ENCODE measurements around the gene ENDOV.

The ENDOV gene

DNA sequence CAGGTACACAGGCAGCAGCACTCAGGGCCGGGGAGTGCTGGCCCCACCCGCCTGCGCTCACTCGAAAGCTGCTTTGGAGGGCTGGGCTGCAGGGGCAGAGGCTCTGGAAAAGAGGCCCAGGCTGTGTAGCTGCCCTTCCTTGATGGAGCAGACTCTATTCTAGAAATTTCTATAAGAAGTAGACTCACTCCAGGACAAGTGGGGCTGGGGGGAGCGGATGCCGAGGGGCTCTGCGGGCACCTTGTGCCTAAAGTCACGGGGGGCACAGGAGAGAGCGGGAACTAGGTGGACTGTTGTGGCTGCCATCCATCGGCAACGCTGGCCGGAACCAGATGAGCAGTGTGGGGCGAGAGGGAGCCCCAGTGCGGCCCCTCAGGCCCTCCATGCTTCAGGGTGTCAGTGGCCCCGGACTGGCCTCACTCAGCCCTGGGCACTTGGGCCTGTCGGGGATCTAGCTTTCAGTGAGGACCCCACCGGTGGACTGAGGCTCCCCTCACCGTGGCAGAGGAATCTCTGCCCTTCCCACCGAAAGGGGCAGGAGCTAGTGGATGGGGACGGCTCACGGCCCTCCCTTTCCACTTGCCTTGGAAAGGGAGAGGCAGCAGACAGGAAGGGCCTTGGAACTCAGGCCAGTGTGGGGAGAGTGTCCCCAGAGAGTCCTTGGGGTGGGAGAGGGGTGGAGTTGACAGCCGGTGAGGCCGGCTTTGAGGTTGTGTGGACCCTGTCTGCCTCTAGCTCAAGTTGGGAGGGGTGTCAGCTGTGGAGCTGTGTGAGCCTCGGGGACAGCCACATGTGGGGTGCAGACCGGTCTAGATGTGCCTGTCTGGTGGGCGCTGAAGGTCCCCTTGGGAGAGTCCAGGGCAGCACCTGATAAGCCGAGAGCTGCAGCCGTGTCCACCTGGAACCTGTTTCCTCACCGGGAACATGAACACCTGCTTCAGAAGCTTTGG is 16.6 kb downstream of the ENDOV start:
- DNase-seq (ENCODE audit: low spot score), result no peak

DNA sequence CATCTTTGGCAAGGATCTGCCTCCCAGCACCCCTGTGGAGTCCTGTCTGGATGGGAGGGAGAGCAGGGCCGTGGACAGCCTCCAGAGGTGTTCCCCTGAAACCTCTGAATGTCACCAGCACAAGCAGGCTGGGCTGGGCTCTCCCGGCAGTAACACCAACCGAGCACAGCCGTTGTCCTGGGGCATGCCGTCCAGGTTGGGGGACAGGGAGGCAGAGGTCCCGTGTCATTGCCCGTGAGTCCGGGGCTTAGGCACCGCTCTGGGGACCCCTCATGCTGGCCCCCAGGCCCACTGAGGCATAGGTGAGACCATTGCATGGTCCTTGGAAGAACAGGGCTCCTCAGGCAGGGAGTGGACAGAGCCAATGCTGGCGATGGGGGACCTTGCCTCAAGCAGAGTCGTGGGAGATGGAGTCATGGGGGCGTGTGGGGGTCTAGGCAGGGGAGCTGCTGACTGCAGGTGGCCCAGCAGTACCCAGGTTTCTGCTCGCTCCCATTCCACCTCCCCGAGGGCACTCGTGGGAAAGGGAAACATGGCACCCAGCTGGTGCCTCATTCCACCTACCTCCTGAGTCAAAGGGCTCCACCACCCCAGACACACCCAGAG is 17.5 kb downstream of the ENDOV start:
- no peak for DNase-seq (ENCODE audit: low spot score)

DNA sequence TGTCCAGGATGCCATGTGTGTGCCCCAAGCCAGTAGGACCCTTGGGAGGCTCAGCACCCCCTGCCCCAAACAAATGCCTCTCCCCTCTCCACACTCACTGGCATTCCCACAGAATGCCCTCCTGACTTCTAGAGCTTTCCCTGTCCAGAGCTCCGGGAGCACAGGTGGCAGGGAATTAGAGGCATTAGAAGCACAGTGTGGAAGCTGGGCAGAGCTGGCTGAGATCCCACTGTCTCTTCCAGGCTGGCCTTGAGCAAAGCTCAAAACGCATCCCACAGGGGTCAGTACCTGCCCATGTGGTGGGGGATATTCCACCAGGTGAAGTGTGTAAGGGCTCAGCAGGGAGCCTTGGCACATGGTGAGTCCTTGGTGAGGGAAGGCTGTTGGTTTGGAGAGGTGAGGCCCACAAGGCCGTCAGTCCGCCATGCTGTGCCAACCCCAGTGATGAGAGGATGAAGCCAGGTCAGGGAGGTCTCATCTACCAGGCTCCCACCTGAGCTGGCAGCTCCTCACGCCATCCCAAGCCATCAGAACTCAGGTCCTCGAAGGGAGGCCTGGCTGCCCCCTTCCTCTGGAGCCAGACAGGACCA is 18.1 kb downstream of the ENDOV start:
- DNase-seq (ENCODE audit: low spot score), result no peak

DNA sequence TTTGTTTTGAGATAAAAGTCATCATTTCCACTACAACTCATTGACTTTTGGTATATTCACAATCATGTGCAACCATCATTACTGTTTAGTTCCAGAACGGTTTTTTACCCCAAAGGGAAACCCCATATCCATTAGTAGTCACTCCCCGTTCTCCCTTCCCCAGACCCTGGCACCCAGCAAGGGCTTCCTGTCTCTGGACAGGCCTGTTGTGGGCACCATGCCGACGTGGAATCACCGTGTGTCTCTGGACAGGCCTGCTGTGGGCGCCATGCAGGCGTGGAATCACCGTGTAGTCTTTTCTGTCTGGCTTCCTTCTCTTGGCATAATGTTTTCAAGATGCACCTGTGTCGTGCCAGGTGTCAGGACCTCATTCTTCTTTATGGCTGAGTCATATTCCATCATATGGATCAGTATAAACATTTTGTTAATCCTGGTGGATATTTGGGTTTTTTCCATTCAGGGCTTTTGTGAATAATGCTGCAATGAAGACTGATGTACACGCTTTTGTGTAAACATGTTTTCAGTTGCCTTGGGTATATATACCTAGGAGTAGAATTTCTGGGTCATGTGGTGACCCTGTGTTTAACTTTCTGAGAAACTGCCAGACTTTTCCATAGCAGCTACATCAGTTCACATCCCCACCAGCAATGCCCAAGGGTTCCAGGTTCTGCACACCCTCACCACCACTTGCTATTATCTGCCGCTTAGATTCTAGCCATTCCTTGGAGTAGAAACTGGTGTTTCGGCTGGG is 19.1 kb downstream of the ENDOV start:
- DNase-seq (ENCODE audit: low spot score), result no peak

DNA sequence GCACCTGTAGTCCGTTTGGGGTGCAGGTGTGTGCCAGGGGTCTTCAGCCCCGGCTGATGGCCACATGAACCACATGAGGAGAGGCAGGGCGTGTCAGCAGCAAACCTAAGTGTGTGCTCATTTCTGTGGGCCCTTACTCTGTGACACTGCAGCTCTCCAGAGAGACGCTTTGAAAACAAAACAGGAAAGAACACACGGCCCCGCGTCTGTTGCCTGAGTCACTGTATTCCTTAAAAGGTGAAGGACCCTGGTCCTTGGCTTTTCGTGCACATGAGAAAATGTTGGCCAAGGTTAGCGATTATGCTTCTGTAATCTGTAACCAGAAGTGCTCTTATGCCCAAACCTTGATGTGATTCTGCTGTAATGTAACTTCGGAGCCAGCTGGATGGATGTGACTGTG is 22.6 kb downstream of the ENDOV start:
- no peak for DNase-seq (ENCODE audit: low spot score)

DNA sequence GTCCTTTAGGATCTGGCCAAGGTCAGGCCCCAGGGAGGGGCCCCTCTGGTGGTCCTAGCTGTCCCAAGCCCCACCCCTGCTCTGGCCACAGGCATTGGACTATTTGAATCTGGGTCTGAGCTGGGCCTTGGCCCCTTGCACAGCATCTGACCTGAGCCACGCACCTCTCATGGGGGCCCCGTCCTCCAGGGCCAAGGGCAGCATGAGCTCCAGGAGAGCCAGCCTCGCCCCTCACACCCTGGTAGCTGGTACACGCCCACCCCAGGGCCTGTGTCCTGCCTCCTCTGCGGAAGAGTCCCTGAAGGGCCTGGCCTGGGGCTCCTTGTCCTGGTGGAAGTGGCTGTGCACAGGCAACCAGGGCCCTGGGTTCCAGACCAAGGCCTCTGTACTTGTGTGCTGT is 23.8 kb downstream of the ENDOV start:
- no peak for DNase-seq (ENCODE audit: low spot score)

DNA sequence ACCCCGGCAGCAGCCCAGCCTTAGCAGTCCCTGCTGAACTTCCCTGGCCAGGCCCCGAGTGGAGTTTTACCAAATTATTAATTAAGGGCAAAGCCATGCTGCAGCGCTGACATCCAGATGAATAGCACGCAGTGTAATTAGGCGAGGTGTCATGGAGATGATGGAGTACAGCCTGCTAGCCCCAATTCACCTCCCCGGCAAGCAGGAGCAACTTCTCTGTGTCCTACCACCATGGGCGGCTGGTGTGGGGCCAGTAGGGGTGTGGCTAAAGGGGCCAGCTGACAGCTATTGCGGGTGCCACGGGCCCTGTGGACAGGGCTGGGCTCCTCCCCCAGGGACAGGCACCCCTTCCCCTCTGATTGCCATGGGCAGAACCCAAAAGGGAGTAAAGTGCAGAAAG is 24.5 kb downstream of the ENDOV start:
- no peak for DNase-seq (ENCODE audit: low spot score)

DNA sequence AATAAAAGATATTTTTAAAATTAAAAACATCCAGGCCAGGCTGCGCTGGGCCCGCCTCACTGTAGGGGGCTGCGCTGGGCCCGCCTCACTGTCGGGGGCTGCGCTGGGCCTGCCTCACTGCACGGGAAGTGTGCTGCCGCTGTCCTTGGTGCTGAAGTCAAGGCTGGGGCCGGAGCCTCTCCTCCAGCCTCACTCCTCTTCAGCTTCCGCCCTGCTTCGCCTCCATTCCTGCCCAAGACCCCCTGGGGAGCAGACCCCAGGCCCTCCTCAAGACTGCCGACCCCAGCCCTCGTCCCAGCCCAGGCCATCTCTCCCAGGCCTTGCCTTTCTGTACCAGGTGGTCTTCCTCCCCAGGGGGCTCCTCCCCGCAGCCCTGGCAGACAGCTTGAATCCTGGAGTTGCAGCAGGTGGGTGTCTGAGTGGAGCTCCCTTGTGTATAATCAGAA is 26.2 kb downstream of the ENDOV start:
- peak; percentile 81 for DNase-seq (ENCODE audit: low spot score)

DNA sequence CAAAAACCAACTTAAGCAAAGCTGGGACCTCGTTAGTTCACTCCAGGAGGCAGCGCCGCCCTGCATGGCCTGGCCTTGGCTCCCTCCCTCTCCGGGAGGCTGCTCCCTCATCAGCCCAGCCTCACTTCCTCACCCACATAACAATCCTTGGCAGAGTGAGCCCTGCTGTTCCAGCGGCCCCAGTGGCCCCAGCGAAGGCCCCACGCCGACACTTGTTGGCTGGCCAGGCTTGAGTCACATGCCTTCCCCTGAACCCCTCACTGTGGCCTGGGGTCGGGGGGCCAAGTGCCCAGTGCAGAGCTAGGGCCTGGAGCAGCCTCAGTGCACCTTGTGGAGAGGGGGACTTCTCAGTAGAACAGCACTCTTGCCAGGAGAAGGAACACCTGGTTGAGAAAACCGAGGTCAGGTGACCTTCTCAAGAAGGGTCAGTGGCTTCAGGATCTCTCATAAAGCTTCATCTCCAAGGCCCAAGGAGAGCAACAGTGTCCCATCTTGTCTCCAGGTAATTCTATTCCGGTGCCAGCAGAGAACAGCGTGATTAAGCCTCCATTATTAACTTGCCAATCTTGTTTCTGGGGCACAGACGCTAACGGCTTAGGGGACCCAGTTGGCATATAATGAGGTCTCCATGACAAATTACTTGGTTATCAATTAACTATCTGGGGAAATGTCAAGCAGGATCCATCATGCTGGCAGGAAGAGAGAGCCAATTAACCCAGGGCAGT is 26.8 kb downstream of the ENDOV start:
- DNase-seq (ENCODE audit: low spot score), result no peak

DNA sequence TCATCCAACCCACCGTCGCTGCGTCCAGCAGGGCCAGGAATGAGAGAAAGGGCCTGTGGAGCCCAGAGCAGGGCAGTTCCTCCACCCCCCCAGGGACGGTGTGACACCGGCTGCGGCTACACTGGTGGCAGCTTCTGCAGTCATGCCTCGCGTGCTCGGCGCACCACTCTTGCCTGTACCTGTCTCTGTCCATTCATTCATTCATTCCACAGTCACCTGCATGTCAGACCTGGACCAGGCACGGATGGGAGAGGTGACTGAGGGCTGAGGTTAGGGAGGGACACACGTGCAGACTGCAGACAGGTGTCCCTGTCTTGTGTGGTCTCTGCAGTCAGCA is 27.3 kb downstream of the ENDOV start:
- DNase-seq (ENCODE audit: low spot score), result no peak

DNA sequence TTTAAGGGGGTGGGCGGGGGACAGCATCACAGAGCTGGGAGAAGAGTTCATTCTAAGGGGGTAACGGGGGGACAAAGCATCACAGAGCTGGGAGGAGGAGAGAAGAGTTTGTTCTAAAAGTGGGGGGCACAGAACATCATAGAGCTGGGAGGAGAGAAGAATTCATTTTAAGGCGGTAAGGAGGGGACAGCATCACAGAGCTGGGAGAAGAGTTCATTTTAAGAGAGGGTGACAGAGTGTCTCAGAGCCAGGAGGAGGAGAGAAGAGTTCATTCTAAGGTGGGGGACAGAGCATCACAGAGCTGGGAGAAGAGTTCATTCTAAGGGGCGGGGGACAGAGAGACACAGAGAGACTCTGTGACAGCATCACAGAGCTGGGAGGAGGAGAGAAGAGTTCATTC is 27.8 kb downstream of the ENDOV start:
- DNase-seq (ENCODE audit: low spot score), result no peak

DNA sequence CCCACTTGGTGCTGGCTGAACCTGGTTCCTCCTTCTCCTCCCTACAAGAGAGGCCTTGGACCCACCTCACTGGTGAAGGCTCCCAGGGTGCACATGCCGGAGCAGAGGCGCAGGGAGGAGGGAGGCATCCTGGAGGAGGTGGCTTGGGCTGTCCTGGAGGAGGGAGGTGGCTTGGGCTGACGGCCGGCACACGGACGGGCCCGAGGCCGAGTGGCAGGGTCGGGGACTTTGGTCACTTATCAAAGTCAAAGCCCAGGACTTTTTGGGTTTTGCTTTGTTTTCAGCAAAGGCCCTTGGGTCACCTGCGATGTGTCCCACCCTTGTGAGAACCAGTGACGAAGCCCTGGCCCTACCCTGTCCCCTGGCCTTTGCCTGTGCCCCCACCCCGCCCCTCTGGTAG is 28.5 kb downstream of the ENDOV start:
- no peak for DNase-seq (ENCODE audit: low spot score)

DNA sequence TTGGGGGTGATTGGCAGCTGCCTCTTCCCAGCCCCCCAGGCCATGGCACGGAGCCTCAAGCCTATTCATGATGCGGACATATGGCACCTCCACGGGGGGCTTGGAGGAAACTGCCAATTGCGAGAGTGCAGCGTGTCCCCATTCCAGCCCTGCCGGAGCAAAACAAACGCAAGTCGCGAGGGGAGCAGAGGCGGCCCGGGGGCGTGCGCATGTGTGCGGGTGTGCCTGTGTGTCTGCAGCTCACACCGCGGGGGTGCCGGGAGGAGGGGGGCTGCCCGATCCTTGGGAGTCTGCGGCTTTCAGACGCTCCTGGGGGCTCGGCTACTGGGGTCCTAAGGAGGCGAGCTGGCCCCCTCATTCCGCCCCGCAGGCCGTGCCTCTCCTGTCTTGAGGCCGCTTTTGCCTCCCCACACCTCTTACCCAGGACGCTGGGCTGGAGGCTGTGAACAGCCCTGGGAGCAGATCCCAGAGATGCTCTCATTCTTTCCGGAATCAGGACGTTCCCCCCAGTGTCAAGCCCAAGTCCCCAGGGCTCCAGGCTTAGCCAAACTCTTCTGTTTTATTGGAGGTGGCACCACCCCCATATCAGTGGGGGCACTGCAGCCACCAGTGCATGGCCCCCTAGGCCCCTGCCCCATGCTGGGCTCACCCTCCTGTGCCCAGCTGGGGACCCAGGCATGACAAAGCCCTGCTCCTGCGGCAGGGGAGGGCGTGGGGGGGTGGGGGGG is 29.1 kb downstream of the ENDOV start:
- DNase-seq (ENCODE audit: low spot score), result no peak

DNA sequence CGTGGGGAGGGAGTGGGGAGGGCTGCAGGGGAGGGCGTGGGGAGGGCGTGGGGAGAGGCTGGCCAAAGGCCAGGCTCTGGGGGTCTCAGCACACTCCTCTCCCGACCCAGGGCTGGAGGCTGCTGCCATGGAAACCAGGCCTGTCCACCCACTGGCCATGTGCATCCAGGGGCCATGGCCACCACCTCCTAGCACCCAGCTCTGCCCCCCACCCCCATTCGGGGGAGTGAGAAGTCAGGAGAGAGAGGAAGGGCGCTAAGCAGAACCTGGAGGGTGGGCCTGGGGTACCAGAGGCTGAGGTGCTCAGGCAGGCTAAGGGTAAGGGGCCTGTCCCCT is 29.6 kb downstream of the ENDOV start:
- DNase-seq (ENCODE audit: low spot score), result no peak

DNA sequence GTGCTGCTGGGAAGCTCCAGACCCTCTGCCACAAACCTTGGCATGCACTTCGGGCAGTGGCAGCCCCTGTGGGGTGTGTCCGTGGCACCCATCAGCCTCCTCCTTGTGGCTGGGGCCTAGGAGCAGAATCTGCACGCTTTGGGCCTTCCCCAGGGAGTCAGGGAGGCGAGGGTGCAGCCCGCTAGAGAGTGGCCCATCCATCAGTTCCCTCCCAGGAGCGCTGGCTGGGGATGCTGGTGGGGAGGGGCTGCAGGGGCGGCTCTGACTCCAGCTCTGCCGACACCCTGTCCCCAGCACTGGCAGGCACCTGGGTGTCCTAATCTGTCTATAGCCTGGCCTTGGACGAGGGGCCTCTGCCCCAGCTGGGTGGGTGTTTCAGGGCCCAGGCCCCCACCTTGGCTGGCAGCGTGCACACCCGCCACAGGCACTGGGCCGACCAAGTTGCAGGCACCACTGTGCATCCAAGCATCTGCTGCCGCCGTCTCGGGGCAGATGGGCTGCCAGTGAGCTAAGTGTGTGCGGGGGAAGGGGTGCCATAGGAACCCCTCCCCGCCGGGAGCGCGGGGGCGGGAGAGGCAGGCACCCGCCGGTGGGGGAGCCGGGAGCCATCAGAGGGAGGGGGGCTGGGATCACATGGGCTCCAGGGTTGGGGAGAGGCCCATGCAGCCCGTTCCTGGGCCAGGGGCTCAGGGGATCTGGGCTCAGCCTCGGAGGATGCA is 30.2 kb downstream of the ENDOV start:
- DNase-seq (ENCODE audit: low spot score), result no peak

DNA sequence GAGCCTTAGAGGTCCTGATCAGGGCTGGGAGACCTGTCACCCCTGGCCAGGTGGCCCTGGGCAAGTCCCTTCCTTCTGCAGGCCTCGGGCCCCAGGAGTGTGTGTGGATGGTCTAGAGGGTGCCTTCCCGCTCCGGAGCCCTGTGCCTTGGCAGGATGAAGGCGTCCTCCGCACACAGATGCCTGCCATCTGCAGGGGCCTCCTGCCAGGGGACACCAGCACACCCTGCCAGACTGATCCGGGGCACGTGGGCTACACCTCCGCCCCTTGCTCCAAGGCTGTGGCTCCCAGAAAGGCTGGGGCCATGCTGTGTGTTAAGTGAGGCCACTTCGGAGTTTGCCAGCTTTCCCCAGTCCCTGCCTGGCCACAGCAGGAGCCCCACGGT is 30.8 kb downstream of the ENDOV start:
- no peak for DNase-seq (ENCODE audit: low spot score)

DNA sequence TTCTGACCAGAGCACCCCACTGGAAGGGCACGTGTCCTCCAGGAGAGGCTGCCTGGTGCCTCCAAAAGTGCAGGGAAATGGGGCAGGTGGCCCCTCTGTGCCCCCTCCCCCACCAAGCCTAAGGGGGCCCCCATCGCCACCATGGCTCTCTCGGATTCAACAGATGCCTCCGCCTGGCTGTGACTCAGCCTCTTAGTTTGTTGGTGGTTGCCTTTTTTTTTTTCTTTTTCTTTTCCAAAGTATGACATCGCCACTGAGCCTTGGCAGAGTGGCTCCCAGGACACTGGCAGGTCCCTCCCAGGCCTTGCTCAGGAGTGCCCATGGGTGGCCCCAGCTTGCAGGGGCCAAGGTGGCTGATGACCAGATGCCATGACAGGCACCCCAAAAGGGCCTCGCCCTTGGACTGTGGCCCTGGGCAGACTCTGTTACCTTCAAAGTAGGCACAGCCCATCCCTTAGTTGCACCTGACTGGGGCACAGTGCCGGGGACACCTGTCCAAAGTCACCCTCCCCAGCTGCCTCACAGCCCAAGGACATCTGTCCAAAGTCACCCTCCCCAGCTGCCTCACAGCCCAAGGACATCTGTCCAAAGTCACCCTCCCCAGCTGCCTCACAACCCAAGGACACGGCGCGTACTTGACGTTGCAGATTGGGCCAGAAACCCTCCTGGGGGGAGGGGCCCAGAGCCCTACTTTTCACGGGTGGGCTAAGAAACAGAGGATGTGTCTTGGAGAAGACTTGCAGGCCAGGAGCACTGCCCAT is 31.9 kb downstream of the ENDOV start:
- no peak for DNase-seq (ENCODE audit: low spot score)

DNA sequence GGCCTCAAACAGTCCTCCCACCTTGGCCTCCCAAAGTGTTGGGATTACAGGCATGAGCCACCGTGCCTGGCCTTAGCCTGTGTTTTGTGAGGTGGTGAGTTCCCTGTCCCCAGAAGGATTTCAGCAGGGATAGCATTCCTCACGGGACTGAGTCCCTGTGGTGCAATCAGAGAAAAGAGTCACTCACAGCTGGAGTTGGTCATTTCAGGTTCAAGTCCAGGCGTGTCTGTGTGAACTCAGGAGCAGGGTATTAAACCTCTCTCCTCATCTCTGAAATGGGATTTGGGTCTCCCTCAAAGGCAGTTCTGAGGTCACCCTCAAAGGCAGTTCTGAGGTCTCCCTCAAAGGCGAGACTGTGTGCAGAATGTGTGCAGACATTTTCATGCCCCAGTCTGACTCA is 32.8 kb downstream of the ENDOV start:
- DNase-seq (ENCODE audit: low spot score), result no peak

DNA sequence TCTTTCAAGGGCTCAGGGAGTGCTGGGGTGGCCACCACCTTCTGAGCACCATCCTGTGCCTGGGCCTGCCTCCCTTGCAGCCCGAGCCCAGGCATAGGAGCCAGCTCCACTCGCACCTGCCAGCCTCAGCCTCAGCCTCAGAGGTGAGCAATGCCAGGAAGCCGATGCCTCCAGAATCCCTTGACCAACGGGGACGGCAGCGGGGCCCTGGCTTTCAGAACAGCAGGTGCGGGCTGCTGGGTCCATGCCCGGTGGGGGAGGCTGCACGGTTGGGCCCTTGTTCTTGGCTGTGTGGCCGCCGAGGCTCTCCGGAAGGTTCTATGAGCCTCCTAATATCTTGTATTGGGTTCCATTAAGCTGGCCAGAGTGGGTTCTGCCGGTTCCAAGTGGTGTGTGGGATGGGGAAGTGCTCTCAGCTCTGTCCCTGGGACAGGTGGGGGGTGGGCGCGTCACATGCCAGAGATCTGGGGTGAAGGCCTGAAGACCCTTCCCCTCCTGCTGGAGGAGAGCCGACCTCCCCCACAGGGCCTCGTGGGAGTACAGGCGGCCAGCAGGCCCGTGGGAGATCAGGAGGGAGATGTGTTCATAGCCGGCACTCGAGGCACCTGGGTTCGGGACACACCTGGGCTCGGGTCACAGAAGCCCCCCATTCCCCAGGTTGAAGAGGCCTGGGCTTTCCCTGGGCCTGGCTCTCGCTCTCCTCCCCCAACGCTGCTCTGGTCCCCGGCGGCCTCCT is 34.4 kb downstream of the ENDOV start:
- DNase-seq (ENCODE audit: low spot score), result no peak
